ENCODE data around the gene KRTAP4-11.
"Not testable (repeated sequence)": the region's sequence is repeated elsewhere in the genome, so short reads cannot be mapped to it uniquely, and the experiment has no call there.

GRCh38 chr17:41119696-41120690 lies 1.8 kb upstream of the KRTAP4-11 start:
- TF ChIP-seq, protein P1, sequence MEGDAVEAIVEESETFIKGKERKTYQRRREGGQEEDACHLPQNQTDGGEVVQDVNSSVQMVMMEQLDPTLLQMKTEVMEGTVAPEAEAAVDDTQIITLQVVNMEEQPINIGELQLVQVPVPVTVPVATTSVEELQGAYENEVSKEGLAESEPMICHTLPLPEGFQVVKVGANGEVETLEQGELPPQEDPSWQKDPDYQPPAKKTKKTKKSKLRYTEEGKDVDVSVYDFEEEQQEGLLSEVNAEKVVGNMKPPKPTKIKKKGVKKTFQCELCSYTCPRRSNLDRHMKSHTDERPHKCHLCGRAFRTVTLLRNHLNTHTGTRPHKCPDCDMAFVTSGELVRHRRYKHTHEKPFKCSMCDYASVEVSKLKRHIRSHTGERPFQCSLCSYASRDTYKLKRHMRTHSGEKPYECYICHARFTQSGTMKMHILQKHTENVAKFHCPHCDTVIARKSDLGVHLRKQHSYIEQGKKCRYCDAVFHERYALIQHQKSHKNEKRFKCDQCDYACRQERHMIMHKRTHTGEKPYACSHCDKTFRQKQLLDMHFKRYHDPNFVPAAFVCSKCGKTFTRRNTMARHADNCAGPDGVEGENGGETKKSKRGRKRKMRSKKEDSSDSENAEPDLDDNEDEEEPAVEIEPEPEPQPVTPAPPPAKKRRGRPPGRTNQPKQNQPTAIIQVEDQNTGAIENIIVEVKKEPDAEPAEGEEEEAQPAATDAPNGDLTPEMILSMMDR (IDR thresholded peaks at IDR 0.05; ENCODE audit: poor library complexity) = not testable (repeated sequence)
- TF ChIP-seq EZH2 (IDR thresholded peaks at IDR 0.05; ENCODE audit: borderline replicate concordance); EZH2phosphoT487 (IDR thresholded peaks at IDR 0.05; ENCODE audit: low read depth, severe bottlenecking, unreplicated experiment): not testable (repeated sequence)

Data from hepatocyte (in vitro differentiated cells).